ENCODE data around the gene TNNT1.

TNNT1 gene

GRCh38 chr19:55086730-55087541, 62.1 kb downstream of the TNNT1 start:
- no peak for DNase-seq

DNA sequence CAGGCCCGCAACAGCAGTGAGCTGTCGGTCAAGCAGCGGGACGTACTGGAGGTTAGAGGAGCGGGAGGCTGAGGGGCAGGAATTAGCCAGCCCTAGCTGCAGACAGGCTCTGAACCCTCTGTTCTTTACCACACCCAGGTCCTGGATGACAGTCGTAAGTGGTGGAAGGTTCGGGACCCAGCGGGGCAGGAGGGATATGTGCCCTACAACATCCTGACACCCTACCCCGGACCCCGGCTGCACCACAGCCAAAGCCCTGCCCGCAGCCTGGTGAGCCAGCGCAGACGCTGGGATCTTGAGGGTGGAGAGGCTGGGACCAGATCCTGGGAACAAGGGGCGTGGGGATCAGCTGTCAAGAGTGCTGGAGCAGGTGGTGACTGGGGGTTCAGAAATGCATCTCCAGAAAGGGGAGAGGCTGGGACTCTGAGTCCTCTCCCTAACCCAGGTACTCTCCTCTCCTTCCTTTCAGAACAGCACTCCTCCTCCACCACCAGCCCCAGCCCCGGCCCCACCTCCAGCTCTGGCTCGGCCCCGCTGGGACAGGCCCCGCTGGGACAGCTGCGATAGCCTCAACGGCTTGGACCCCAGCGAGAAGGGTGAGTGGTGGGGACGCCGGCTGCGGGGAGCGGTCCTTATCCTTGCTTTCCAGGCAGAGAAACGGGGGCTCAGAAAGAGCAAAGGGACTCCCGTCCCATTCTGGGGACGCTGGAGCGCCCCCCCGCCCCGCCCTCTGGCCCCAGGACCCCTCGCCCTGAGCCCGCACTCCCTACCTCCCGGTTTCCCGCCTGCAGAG, 62.9 kb downstream of the TNNT1 start:
- DNase-seq = no peak

DNA sequence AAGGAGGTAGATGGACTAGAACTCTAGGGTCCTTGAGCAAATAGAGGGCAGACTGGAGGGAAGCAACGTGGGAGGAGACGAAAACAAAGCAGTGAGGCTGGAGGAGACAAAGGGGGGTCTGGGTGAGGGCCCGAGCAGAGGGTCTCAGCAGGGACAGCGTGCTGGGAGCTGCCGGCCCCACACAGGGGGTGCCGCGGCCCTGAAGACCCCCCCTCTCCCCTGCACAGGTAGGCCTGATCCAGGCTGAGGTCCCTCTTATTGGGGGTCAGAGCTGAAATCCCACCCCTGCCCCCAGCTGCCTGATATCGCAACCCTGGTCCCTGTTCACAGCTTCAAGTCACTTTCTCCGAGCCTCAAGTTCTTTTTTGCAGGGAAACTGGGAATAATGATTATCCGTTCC, 64.6 kb downstream of the TNNT1 start:
- DNase-seq = no peak

- DNase-seq = no peak
These were observed 65.8 kb downstream of the TNNT1 start for GRCh38 chr19:55083004-55083850.

All from NCI-H2107 (cell line).